IMR-90 (cell line): ENCODE results near the gene HS3ST1. TPM values are rescaled to one million over a fixed set of nuclear protein-coding genes. Genes with fewer than 3 reads are reported as not detected.

Source experiments
- ATAC-seq: fragments of 200-7000 bp; cut with Tn5 transposase; 2 replicates; pipeline ENCODE4 v1.9.1; 2020; ENCODE audit warnings: low read depth, mild to moderate bottlenecking, moderate library complexity
- BruUV-seq: library from RNA; stranded (reverse); fragments of 400-500 nt; replicated peaks from 2 replicates; lab custom pipeline; 2021; lab: Mats Ljungman, UMichigan
- CTCF ChIA-PET: fragments of 300-600 bp; formaldehyde crosslinking; extraction: SDS; loops from one replicate; lab custom pipeline; 2021; ENCODE audit warnings: antibody characterized with exemption; lab: Yijun Ruan, JAX
- POLR2A ChIA-PET: fragments of 300-600 bp; sonication (Branson Sonifier 250); formaldehyde crosslinking; loops from one replicate; lab custom pipeline; 2022; ENCODE audit warnings: antibody characterized with exemption; ENCODE audit not compliant: unreplicated experiment; lab: Charles Lee
- DNase-seq: peaks from one replicate; pipeline ENCODE4 v3.0.0; 2013
- H2AFZ ChIP-seq: replicated peaks from 2 replicates; pipeline ENCODE3; 2013; ENCODE audit warnings: low read length, mild to moderate bottlenecking; ENCODE audit not compliant: poor library complexity
- H2AK5ac ChIP-seq: 2 replicates; pipeline ENCODE4 v1.6.1; 2013; ENCODE audit warnings: low read depth, low read length, inconsistent platforms
- H2AK9ac ChIP-seq: replicated peaks from 2 replicates; pipeline ENCODE3; 2013; ENCODE audit warnings: mild to moderate bottlenecking, low read depth, low read length, moderate library complexity; ENCODE audit not compliant: poor library complexity
- H2BK120ac ChIP-seq: 2 replicates; pipeline ENCODE4 v1.6.1; 2013; ENCODE audit warnings: low read depth, low read length, inconsistent platforms
- H2BK15ac ChIP-seq: 3 replicates; pipeline ENCODE4 v1.6.1; 2013; ENCODE audit warnings: low read depth, low read length, inconsistent platforms
- H2BK20ac ChIP-seq: 2 replicates; pipeline ENCODE4 v1.6.1; 2013; ENCODE audit warnings: low read depth, mild to moderate bottlenecking, inconsistent platforms, low read length, moderate library complexity
- H2BK5ac ChIP-seq: 2 replicates; pipeline ENCODE4 v1.6.1; 2013; ENCODE audit warnings: mild to moderate bottlenecking, low read depth, low read length, inconsistent platforms; ENCODE audit not compliant: poor library complexity, severe bottlenecking
- H3K14ac ChIP-seq: replicated peaks from 2 replicates; pipeline ENCODE4 v1.6.1; 2013; ENCODE audit warnings: low read depth, low read length, inconsistent platforms
- H3K18ac ChIP-seq: 2 replicates; pipeline ENCODE4 v1.6.1; 2013; ENCODE audit warnings: low read depth, low read length, control low read depth
- H3K23ac ChIP-seq: 2 replicates; pipeline ENCODE4 v1.6.1; 2013; ENCODE audit warnings: low read depth, low read length, inconsistent platforms
- H3K27ac ChIP-seq: 2 replicates; pipeline ENCODE4 v1.5.1; 2013; ENCODE audit warnings: mild to moderate bottlenecking, control low read depth, low read length; ENCODE audit not compliant: insufficient read depth
- H3K27me3 ChIP-seq: 2 replicates; pipeline ENCODE4 v1.6.1; 2013; ENCODE audit warnings: low read length; ENCODE audit not compliant: control insufficient read depth, insufficient read depth
- H3K36me3 ChIP-seq: 2 replicates; pipeline ENCODE4 v1.6.1; 2013; ENCODE audit warnings: low read length, mixed read lengths; ENCODE audit not compliant: control insufficient read depth, insufficient read depth
- H3K4ac ChIP-seq: 2 replicates; pipeline ENCODE4 v1.6.1; 2013; ENCODE audit warnings: low read depth, low read length, inconsistent platforms
- H3K4me1 ChIP-seq: 2 replicates; pipeline ENCODE4 v1.6.1; 2013; ENCODE audit warnings: low read length, mixed read lengths; ENCODE audit not compliant: control insufficient read depth, insufficient read depth
- H3K4me2 ChIP-seq: 2 replicates; pipeline ENCODE4 v1.6.1; 2013; ENCODE audit warnings: low read depth, mild to moderate bottlenecking, control low read depth, low read length, moderate library complexity
- H3K4me3 ChIP-seq: 2 replicates; pipeline ENCODE4 v1.5.1; 2013; ENCODE audit warnings: low read depth, mild to moderate bottlenecking, control low read depth, low read length, moderate library complexity; ENCODE audit not compliant: insufficient read depth
- H3K56ac ChIP-seq: 2 replicates; pipeline ENCODE4 v1.6.1; 2013; ENCODE audit warnings: low read length, inconsistent platforms; ENCODE audit not compliant: insufficient read depth; ENCODE audit errors: extremely low read depth
- H3K79me1 ChIP-seq, 2 experiments: 2 replicates each; pipeline ENCODE4 v1.6.1; 2013; ENCODE audit warnings: low read length in 2 of 2, inconsistent platforms in 1 of 2, low read depth in 1 of 2
- H3K9ac ChIP-seq: 2 replicates; pipeline ENCODE4 v1.6.1; 2013; ENCODE audit warnings: low read depth, low read length, control low read depth
- H3K9me1 ChIP-seq: 2 replicates; pipeline ENCODE4 v1.6.1; 2013; ENCODE audit warnings: low read length, inconsistent platforms; ENCODE audit not compliant: insufficient read depth
- H3K9me3 ChIP-seq: 2 replicates; pipeline ENCODE4 v1.6.1; 2013; ENCODE audit warnings: low read length; ENCODE audit not compliant: control insufficient read depth, insufficient read depth
- H4K20me1 ChIP-seq: 2 replicates; pipeline ENCODE4 v1.6.1; 2013; ENCODE audit warnings: low read length, inconsistent platforms; ENCODE audit not compliant: insufficient read depth
- H4K5ac ChIP-seq: 2 replicates; pipeline ENCODE4 v1.6.1; 2013; ENCODE audit warnings: mild to moderate bottlenecking, low read depth, low read length, control low read depth
- H4K8ac ChIP-seq, 2 experiments: 2 replicates each; pipeline ENCODE4 v1.6.1; 2013; ENCODE audit warnings: low read depth in 2 of 2, low read length in 2 of 2, control low read depth in 1 of 2, inconsistent platforms in 1 of 2
- H4K91ac ChIP-seq: 2 replicates; pipeline ENCODE4 v1.6.1; 2013; ENCODE audit warnings: low read depth, low read length, inconsistent platforms; ENCODE audit not compliant: insufficient read depth
- BHLHE40 ChIP-seq: fragments of 150-350 bp; IDR thresholded peaks from 2 replicates; pipeline ENCODE4 v1.6.1; 2016; ENCODE audit warnings: mild to moderate bottlenecking, low read depth, low read length
- CEBPB ChIP-seq: IDR thresholded peaks from 2 replicates; pipeline ENCODE4 v1.6.1; 2012; ENCODE audit warnings: low read depth, low read length, improper control_type of control experiment
- CHD1 ChIP-seq: IDR thresholded peaks from 2 replicates; pipeline ENCODE4 v1.6.1; 2012; ENCODE audit warnings: low read depth, low read length, improper control_type of control experiment
- FOS ChIP-seq: fragments of 150-350 bp; IDR thresholded peaks from 2 replicates; pipeline ENCODE4 v1.6.1; 2016; ENCODE audit warnings: low read depth, low read length
- MAFK ChIP-seq: IDR thresholded peaks from 2 replicates; pipeline ENCODE4 v1.6.1; 2012; ENCODE audit warnings: low read depth, low read length, improper control_type of control experiment
- MAZ ChIP-seq: IDR thresholded peaks from 2 replicates; pipeline ENCODE4 v1.6.1; 2012; ENCODE audit warnings: low read depth, mild to moderate bottlenecking, low read length, improper control_type of control experiment, moderate library complexity, borderline replicate concordance
- MXI1 ChIP-seq: IDR thresholded peaks from 2 replicates; pipeline ENCODE4 v1.6.1; 2012; ENCODE audit warnings: low read depth, mild to moderate bottlenecking, low read length, moderate library complexity, borderline replicate concordance
- NFE2L2 ChIP-seq: fragments of 150-350 bp; IDR thresholded peaks from 2 replicates; pipeline ENCODE4 v1.6.1; 2016; ENCODE audit warnings: low read depth, mild to moderate bottlenecking, low read length
- POLR2A ChIP-seq: IDR thresholded peaks from 2 replicates; pipeline ENCODE4 v1.6.1; 2012; ENCODE audit warnings: mild to moderate bottlenecking, low read depth, low read length
- RAD21 ChIP-seq: IDR thresholded peaks from 2 replicates; pipeline ENCODE4 v1.6.1; 2012; ENCODE audit warnings: low read length, improper control_type of control experiment
- RCOR1 ChIP-seq: IDR thresholded peaks from 2 replicates; pipeline ENCODE4 v1.6.1; 2012; ENCODE audit warnings: mild to moderate bottlenecking, low read length, improper control_type of control experiment; ENCODE audit not compliant: insufficient replicate concordance
- RFX5 ChIP-seq: IDR thresholded peaks from 2 replicates; pipeline ENCODE4 v1.8.0; 2012; ENCODE audit warnings: low read depth, mild to moderate bottlenecking, low read length, moderate library complexity
- SMC3 ChIP-seq: fragments of 150-350 bp; IDR thresholded peaks from 2 replicates; pipeline ENCODE4 v1.6.1; 2016; ENCODE audit warnings: low read depth, mild to moderate bottlenecking, antibody characterized with exemption, low read length, moderate library complexity
- WGBS, 2 experiments: methylation state at CpG; one replicate each; pipeline versions ENCODE4 v1.1.5 to v1.1.7; 2013; ENCODE audit warnings: missing lambda C conversion rate in 2 of 2; ENCODE audit not compliant: insufficient read length in 1 of 2; ENCODE audit errors: extremely low coverage in 2 of 2; 5-methylcytosine and 5-hydroxymethylcytosine counted together
- dilution Hi-C: fragments of 300-500 bp; cut with HindIII; formaldehyde crosslinking; loops from one replicate; pipeline ENCODE4 v1.14.3; 2018; ENCODE audit warnings: low sequenced_read_pairs; ENCODE audit not compliant: unreplicated experiment
- in situ Hi-C: fragments of 300-500 bp; cut with MboI; formaldehyde crosslinking; loops from 3 replicates; pipeline ENCODE4 v1.14.3; 2019; ENCODE audit warnings: low sequenced_read_pairs, inconsistent platforms, mixed read lengths
- intact Hi-C: fragments of 100-400 bp; cut with micrococcal nuclease; formaldehyde crosslinking; loops from 2 replicates; pipeline ENCODE4 v1.10.0; 2022
- polyA plus RNA-seq, 3 experiments: library from polyadenylated mRNA; depleted of rRNA; stranded (reverse); fragments of >200 nt; gene quantifications; 2 replicates each; pipeline ENCODE4 v1.2.3, GENCODE V29; 2012; ENCODE audit warnings: low replicate concordance in 1 of 3
- total RNA-seq: library from RNA; depleted of rRNA; stranded (reverse); fragments of >200 nt; gene quantifications from 2 replicates; pipeline ENCODE4 v1.2.3, GENCODE V29; 2012
- TF ChIP-seq, protein P1 (sequence below): conservative IDR thresholded peaks from 2 replicates; pipeline ENCODE4 v1.5.1; 2012; ENCODE audit warnings: mild to moderate bottlenecking, low read depth, low read length, improper control_type of control experiment
- TF ChIP-seq, protein P2 (sequence below): fragments of 150-350 bp; IDR thresholded peaks from 2 replicates; pipeline ENCODE4 v1.6.1; 2016; ENCODE audit warnings: low read depth, mild to moderate bottlenecking, low read length, moderate library complexity, borderline replicate concordance
- TF ChIP-seq, protein P3 (sequence below): fragments of 150-350 bp; IDR thresholded peaks from 2 replicates; pipeline ENCODE4 v1.6.1; 2017; ENCODE audit warnings: mild to moderate bottlenecking, antibody characterized with exemption, low read length, low read depth

The HS3ST1 gene
- total and polyA plus RNA-seq, 2 of the 4 experiments (the other 2 are of a cell fraction): 0.09 TPM; not detected in 1

DNA sequence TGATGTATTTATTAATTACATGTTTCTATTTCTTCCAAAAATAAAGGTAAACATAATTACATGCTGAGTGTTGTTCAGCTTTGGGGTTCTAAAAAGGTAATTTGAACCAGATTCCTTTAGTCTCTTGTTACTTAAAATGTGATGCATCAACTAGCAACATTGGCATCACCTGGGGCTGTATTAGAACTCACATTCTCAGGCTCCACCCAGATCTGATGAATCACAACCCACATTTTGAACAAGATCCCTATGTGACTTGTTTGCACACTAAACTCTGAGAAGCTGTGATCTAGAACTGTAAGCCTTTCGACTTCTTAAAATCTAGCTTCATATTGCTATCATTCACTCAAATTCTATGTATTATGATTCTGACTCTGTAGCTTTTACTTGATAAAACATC is 23.0 kb upstream of the HS3ST1 start:
- TF ChIP-seq CEBPB (no peak), POLR2A (no peak), CHD1 (no peak), FOS (no peak), NFE2L2 (no peak), MAZ (no peak), RFX5 (no peak), BHLHE40 (no peak), MAFK (no peak), RAD21 (no peak), RCOR1 (no peak), SMC3 (no peak), MXI1 (no peak)
- TF ChIP-seq, protein P1, sequence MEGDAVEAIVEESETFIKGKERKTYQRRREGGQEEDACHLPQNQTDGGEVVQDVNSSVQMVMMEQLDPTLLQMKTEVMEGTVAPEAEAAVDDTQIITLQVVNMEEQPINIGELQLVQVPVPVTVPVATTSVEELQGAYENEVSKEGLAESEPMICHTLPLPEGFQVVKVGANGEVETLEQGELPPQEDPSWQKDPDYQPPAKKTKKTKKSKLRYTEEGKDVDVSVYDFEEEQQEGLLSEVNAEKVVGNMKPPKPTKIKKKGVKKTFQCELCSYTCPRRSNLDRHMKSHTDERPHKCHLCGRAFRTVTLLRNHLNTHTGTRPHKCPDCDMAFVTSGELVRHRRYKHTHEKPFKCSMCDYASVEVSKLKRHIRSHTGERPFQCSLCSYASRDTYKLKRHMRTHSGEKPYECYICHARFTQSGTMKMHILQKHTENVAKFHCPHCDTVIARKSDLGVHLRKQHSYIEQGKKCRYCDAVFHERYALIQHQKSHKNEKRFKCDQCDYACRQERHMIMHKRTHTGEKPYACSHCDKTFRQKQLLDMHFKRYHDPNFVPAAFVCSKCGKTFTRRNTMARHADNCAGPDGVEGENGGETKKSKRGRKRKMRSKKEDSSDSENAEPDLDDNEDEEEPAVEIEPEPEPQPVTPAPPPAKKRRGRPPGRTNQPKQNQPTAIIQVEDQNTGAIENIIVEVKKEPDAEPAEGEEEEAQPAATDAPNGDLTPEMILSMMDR: no peak
- TF ChIP-seq, protein P2, sequence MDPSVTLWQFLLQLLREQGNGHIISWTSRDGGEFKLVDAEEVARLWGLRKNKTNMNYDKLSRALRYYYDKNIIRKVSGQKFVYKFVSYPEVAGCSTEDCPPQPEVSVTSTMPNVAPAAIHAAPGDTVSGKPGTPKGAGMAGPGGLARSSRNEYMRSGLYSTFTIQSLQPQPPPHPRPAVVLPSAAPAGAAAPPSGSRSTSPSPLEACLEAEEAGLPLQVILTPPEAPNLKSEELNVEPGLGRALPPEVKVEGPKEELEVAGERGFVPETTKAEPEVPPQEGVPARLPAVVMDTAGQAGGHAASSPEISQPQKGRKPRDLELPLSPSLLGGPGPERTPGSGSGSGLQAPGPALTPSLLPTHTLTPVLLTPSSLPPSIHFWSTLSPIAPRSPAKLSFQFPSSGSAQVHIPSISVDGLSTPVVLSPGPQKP: no peak
- TF ChIP-seq, protein P3, sequence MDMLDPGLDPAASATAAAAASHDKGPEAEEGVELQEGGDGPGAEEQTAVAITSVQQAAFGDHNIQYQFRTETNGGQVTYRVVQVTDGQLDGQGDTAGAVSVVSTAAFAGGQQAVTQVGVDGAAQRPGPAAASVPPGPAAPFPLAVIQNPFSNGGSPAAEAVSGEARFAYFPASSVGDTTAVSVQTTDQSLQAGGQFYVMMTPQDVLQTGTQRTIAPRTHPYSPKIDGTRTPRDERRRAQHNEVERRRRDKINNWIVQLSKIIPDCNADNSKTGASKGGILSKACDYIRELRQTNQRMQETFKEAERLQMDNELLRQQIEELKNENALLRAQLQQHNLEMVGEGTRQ: no peak
- Histone ChIP-seq H3K4me3 (no peak overlapping the region), H3K4ac (no peak overlapping the region), H3K36me3 (no peaks in the 10 kb centered on the region), H3K9me3 (no peaks in the 10 kb centered on the region), H2BK120ac (no peak overlapping the region), H3K14ac (no peak overlapping the region), H3K4me1 (no peaks in the 10 kb centered on the region), H4K20me1 (no peaks in the 10 kb centered on the region), H3K79me1 (no peaks in the 10 kb centered on the region), H3K56ac (no peak overlapping the region), H3K23ac (no peak overlapping the region), H2AK9ac (no peak overlapping the region), H3K27me3 (no peaks in the 10 kb centered on the region), H2AK5ac (no peak overlapping the region), H4K5ac (no peak overlapping the region), H4K91ac (no peak overlapping the region), H3K4me2 (no peak overlapping the region), H4K8ac (no peak overlapping the region), H2AFZ (no peak overlapping the region), H3K27ac (no peak overlapping the region), H2BK5ac (no peak overlapping the region), H3K9ac (no peak overlapping the region), H2BK20ac (no peak overlapping the region), H3K18ac (no peak overlapping the region), H3K9me1 (no peaks in the 10 kb centered on the region), H2BK15ac (no peak overlapping the region)
- DNase-seq: no peak
- BruUV-seq: no TSS peak
- WGBS, 2 experiments: no CpG with 5 or more reads among the region's 1 CpG
- ATAC-seq: no peak
- ChIA-PET POLR2A (no interaction called here), CTCF (no interaction called here)
- intact Hi-C loops (no loop called here), in situ Hi-C loops (no loop called here), dilution Hi-C loops (no loop called here)
